ENCODE measurements around the gene OSBPL2. TPM values are rescaled to one million over a fixed set of nuclear protein-coding genes. Genes with fewer than 3 reads are reported as not detected.

OSBPL2 gene
- polyA plus RNA-seq, 1 donor (not counting 4 experiments of a cell fraction or from before 2014, with no cell fraction given), result 15.9 TPM

DNA sequence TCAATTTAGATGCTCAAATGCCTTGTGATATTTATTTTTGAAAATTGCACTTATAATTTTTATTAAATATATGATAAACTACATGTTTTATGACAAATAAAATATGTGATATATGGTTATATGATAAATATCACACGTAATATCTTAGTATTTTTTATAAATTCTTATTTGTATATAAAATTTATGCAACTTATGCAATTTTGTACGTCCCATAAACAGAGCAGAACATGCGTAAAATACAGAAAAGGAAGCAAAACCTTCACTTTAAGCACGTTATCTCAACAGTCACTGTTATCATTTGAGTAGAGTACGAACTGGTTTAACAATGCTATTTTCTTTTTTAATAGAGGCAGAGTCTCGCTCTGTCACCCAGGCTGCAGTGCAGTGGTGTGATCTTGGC is 48.8 kb downstream of the OSBPL2 start:
- FAIRE-seq, result no peak
- Histone ChIP-seq H3K9me1 (ENCODE audit: control insufficient read depth, extremely low read depth, insufficient read depth, low read length) (no peaks in the 10 kb centered on the region), H3K4me1 (ENCODE audit: control insufficient read depth, extremely low read depth, insufficient read depth, low read length) (no peaks in the 10 kb centered on the region), H3K9me3 (ENCODE audit: control insufficient read depth, low read depth, low read length) (no peaks in the 10 kb centered on the region), H3K4me2 (ENCODE audit: control insufficient read depth, extremely low read depth, insufficient read depth, low read depth, low read length) (no peak overlapping the region), H3K79me2 (ENCODE audit: control insufficient read depth, insufficient read depth, low read length) (no peaks in the 10 kb centered on the region), H3K36me3 (ENCODE audit: control insufficient read depth in 2 of 2, extremely low read depth in 1 of 2, insufficient read depth in 2 of 2, low read length in 2 of 2) (peaks cover 25 to 26% of the 10 kb centered on the region in 2 experiments), H3K27me3 (ENCODE audit: control insufficient read depth, extremely low read depth, insufficient read depth, low read length) (no peaks in the 10 kb centered on the region), H3K27ac (ENCODE audit: control insufficient read depth, insufficient read depth, low read length) (no peak overlapping the region), H3K4me3 (ENCODE audit: control insufficient read depth in 2 of 3, extremely low read depth in 1 of 3, insufficient read depth in 2 of 3, low read depth in 1 of 3, low read length in 3 of 3) (no peak overlapping the region), H3K9ac (ENCODE audit: control insufficient read depth, extremely low read depth, insufficient read depth, low read length) (no peak overlapping the region), H4K20me1 (ENCODE audit: control insufficient read depth, extremely low read depth, insufficient read depth, low read length) (peaks cover 1% of the 10 kb centered on the region), H2AFZ (ENCODE audit: control insufficient read depth, low read length) (no peak overlapping the region)
- dilution Hi-C loops (cut with MboI; ENCODE audit: extremely low pct_ligation_motif_present, low sequenced_read_pairs), result no loop called here
- TF ChIP-seq, protein P1, sequence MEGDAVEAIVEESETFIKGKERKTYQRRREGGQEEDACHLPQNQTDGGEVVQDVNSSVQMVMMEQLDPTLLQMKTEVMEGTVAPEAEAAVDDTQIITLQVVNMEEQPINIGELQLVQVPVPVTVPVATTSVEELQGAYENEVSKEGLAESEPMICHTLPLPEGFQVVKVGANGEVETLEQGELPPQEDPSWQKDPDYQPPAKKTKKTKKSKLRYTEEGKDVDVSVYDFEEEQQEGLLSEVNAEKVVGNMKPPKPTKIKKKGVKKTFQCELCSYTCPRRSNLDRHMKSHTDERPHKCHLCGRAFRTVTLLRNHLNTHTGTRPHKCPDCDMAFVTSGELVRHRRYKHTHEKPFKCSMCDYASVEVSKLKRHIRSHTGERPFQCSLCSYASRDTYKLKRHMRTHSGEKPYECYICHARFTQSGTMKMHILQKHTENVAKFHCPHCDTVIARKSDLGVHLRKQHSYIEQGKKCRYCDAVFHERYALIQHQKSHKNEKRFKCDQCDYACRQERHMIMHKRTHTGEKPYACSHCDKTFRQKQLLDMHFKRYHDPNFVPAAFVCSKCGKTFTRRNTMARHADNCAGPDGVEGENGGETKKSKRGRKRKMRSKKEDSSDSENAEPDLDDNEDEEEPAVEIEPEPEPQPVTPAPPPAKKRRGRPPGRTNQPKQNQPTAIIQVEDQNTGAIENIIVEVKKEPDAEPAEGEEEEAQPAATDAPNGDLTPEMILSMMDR (optimal IDR thresholded peaks at IDR 0.05 in 1 of 3, IDR thresholded peaks at IDR 0.05 in 1 of 3, conservative IDR thresholded peaks at IDR 0.05 in 1 of 3; ENCODE audit: extremely low read depth in 1 of 3, insufficient read depth in 2 of 3, low read length in 3 of 3), result no peak
- TF ChIP-seq EZH2 (IDR thresholded peaks at IDR 0.05; ENCODE audit: low read length), result no peak
- DNase-seq (ENCODE audit: low read depth, low spot score), result no peak

DNA sequence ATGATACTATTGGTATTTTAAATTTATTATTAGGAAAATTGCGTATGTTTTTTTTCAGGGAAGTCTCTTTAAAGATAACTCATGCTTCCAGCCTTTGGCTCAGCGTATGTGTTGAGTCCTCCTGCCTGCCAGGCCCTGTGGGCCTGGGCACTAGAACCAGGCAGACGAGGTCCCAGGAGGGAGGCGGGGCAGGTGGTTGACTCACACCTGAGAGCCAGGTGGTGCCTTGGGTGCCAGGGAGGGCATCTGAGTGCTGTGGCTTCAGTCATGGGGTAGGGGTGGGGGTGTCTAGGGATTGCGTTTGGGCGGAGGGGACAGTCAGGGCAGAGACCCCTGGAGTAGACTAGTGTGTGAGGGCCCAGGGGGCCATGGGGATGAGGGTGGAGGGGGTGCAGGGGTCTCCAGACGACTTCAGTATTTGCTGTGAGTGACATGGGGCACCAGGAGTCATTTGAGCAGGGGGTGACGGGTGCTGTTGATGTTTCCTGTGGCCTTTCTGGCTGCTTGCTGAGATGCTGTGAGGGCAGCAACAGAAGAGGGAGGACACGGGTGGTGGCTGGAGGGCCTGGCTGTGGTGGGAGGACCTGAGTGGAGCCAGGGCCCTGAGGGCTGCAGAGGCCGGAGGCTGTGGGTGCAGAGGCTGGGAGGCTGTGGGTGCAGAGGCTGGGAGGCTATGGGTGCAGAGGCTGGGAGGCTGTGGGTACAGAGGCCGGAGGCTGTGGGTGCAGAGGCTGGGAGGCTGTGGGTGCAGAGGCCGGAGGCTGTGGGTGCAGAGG is 49.6 kb downstream of the OSBPL2 start:
- Histone ChIP-seq H3K36me3 (ENCODE audit: control insufficient read depth in 2 of 2, extremely low read depth in 1 of 2, insufficient read depth in 2 of 2, low read length in 2 of 2) (peaks cover 21 to 24% of the 10 kb centered on the region in 2 experiments), H3K9me3 (ENCODE audit: control insufficient read depth, low read depth, low read length) (no peaks in the 10 kb centered on the region), H3K9ac (ENCODE audit: control insufficient read depth, extremely low read depth, insufficient read depth, low read length) (no peak overlapping the region), H3K4me1 (ENCODE audit: control insufficient read depth, extremely low read depth, insufficient read depth, low read length) (no peaks in the 10 kb centered on the region), H4K20me1 (ENCODE audit: control insufficient read depth, extremely low read depth, insufficient read depth, low read length) (peaks cover 4% of the 10 kb centered on the region), H3K27ac (ENCODE audit: control insufficient read depth, insufficient read depth, low read length) (no peak overlapping the region), H3K79me2 (ENCODE audit: control insufficient read depth, insufficient read depth, low read length) (no peaks in the 10 kb centered on the region), H3K4me2 (ENCODE audit: control insufficient read depth, extremely low read depth, insufficient read depth, low read depth, low read length) (no peak overlapping the region), H3K4me3 (ENCODE audit: control insufficient read depth in 2 of 3, extremely low read depth in 1 of 3, insufficient read depth in 2 of 3, low read depth in 1 of 3, low read length in 3 of 3) (no peak overlapping the region), H3K9me1 (ENCODE audit: control insufficient read depth, extremely low read depth, insufficient read depth, low read length) (no peaks in the 10 kb centered on the region), H3K27me3 (ENCODE audit: control insufficient read depth, extremely low read depth, insufficient read depth, low read length) (no peaks in the 10 kb centered on the region), H2AFZ (ENCODE audit: control insufficient read depth, low read length) (no peak overlapping the region)
- dilution Hi-C loops (cut with MboI; ENCODE audit: extremely low pct_ligation_motif_present, low sequenced_read_pairs), result no loop called here
- no peak for DNase-seq (ENCODE audit: low read depth, low spot score)
- FAIRE-seq, result no peak
- TF ChIP-seq, protein P1 (optimal IDR thresholded peaks at IDR 0.05 in 1 of 3, IDR thresholded peaks at IDR 0.05 in 1 of 3, conservative IDR thresholded peaks at IDR 0.05 in 1 of 3; ENCODE audit: extremely low read depth in 1 of 3, insufficient read depth in 2 of 3, low read length in 3 of 3), result no peak
- no peak for TF ChIP-seq EZH2 (IDR thresholded peaks at IDR 0.05; ENCODE audit: low read length)

All from keratinocyte (primary cell).